GM18907 (cell line): ENCODE data around the gene PSENEN.

Source experiments
- ATAC-seq: cut with Tn5 transposase; IDR thresholded peaks from one replicate; pipeline ENCODE4 v1.9.1; 2021; ENCODE audit warnings: mild to moderate bottlenecking, moderate library complexity; ENCODE audit not compliant: unreplicated experiment

PSENEN gene

GRCh38 chr19:35733180-35734125 is 12.0 kb upstream of the PSENEN start:
- no peak for ATAC-seq

GRCh38 chr19:35734273-35734672 is 11.2 kb upstream of the PSENEN start:
- ATAC-seq = no peak

- ATAC-seq = no peak
These were observed 10.6 kb upstream of the PSENEN start for GRCh38 chr19:35734889-35735288.

GRCh38 chr19:35736913-35737886 is 8.3 kb upstream of the PSENEN start:
- no peak for ATAC-seq

GRCh38 chr19:35738021-35738886 is 7.2 kb upstream of the PSENEN start:
- no peak for ATAC-seq

GRCh38 chr19:35738887-35739229 is 6.6 kb upstream of the PSENEN start:
- no peak for ATAC-seq

- ATAC-seq = no peak
These were observed 6.0 kb upstream of the PSENEN start for GRCh38 chr19:35739275-35740107.

- no peak for ATAC-seq
These were observed 5.4 kb upstream of the PSENEN start for GRCh38 chr19:35740108-35740422.

GRCh38 chr19:35740423-35741202 is 4.8 kb upstream of the PSENEN start:
- peak; percentile 56 for ATAC-seq

GRCh38 chr19:35741203-35741515 is 4.3 kb upstream of the PSENEN start:
- no peak for ATAC-seq

- no peak for ATAC-seq
These were observed 3.2 kb upstream of the PSENEN start, which contains the start of gene IGFLR1 for GRCh38 chr19:35742121-35742724. IGFLR1 (minus strand) TSS chr19:35742452; CDS start chr19:35741180, 1,272 bp downstream.

- ATAC-seq = no peak
These were observed 1.6 kb upstream of the PSENEN start for GRCh38 chr19:35743640-35744429.

- peak; percentile 39 for ATAC-seq
These were observed 772 bp upstream of the PSENEN start for GRCh38 chr19:35744430-35745327.

GRCh38 chr19:35746087-35746462 is 624 bp downstream of the PSENEN start:
- no peak for ATAC-seq

GRCh38 chr19:35746531-35746930 is 1.1 kb downstream of the PSENEN start:
- no peak for ATAC-seq

GRCh38 chr19:35748106-35749020 is 2.9 kb downstream of the PSENEN start, which contains the start of gene LIN37:
LIN37 (plus strand) TSS chr19:35748576; CDS start chr19:35748725, 149 bp downstream.
- ATAC-seq = peak; percentile 69
